Stimulated activated naive CD8-positive, alpha-beta T cell treated with anti-CD3 and anti-CD28 coated beads, Interleukin-15, Interleukin-2, amounts not matched to agents 100 ng/mL and 50 ng/mL, for 24 hours (primary cell): Measurements from ENCODE around the gene WDR37.

Experiments
- H3K27ac Mint-ChIP-seq: one replicate; pipeline ENCODE4 v1.8.0; 2021; ENCODE audit warnings: mild to moderate bottlenecking, mixed read lengths
- H3K27me3 Mint-ChIP-seq: one replicate; pipeline ENCODE4 v1.8.0; 2021; ENCODE audit warnings: mixed read lengths
- H3K36me3 Mint-ChIP-seq: one replicate; pipeline ENCODE4 v1.8.0; 2021; ENCODE audit warnings: low read depth, mixed read lengths
- H3K4me1 Mint-ChIP-seq: one replicate; pipeline ENCODE4 v1.8.0; 2021; ENCODE audit warnings: low read depth, mixed read lengths
- H3K4me3 Mint-ChIP-seq: one replicate; pipeline ENCODE4 v1.8.0; 2021; ENCODE audit warnings: mild to moderate bottlenecking, mixed read lengths
- H3K9me3 Mint-ChIP-seq: one replicate; pipeline ENCODE4 v1.8.0; 2021; ENCODE audit warnings: mixed read lengths

WDR37 gene

GRCh38 chr10:1173091-1173490 lies 116.9 kb downstream of the WDR37 start:
- Mint-ChIP-seq H3K4me1 (no peaks in the 10 kb centered on the region), H3K4me3 (no peak overlapping the region), H3K36me3 (no peaks in the 10 kb centered on the region), H3K9me3 (no peaks in the 10 kb centered on the region), H3K27ac (no peak overlapping the region), H3K27me3 (no peaks in the 10 kb centered on the region)

GRCh38 chr10:1174022-1174421 lies 117.8 kb downstream of the WDR37 start:
- Mint-ChIP-seq H3K36me3 (no peaks in the 10 kb centered on the region), H3K4me3 (no peak overlapping the region), H3K27me3 (no peaks in the 10 kb centered on the region), H3K9me3 (no peaks in the 10 kb centered on the region), H3K4me1 (no peaks in the 10 kb centered on the region), H3K27ac (no peak overlapping the region)

- H3K36me3 Mint-ChIP-seq: no peaks in the 10 kb centered on the region
- no peak overlapping the region for H3K27ac Mint-ChIP-seq
- H3K4me3 Mint-ChIP-seq: no peak overlapping the region
- no peaks in the 10 kb centered on the region for H3K27me3 Mint-ChIP-seq
- no peaks in the 10 kb centered on the region for H3K9me3 Mint-ChIP-seq
- no peaks in the 10 kb centered on the region for H3K4me1 Mint-ChIP-seq
Observed at GRCh38 chr10:1175956-1176565, 119.9 kb downstream of the WDR37 start.

- Mint-ChIP-seq H3K36me3 (no peaks in the 10 kb centered on the region), H3K27ac (no peak overlapping the region), H3K4me3 (no peak overlapping the region), H3K27me3 (no peaks in the 10 kb centered on the region), H3K9me3 (no peaks in the 10 kb centered on the region), H3K4me1 (no peaks in the 10 kb centered on the region)
Observed at GRCh38 chr10:1177936-1178335, 121.8 kb downstream of the WDR37 start.

GRCh38 chr10:1178506-1178905 lies 122.3 kb downstream of the WDR37 start:
- Mint-ChIP-seq H3K4me3 (no peak overlapping the region), H3K27me3 (no peaks in the 10 kb centered on the region), H3K4me1 (no peaks in the 10 kb centered on the region), H3K27ac (no peak overlapping the region), H3K36me3 (no peaks in the 10 kb centered on the region), H3K9me3 (no peaks in the 10 kb centered on the region)

GRCh38 chr10:1179346-1180070 lies 123.3 kb downstream of the WDR37 start:
- no peaks in the 10 kb centered on the region for H3K27me3 Mint-ChIP-seq
- no peaks in the 10 kb centered on the region for H3K4me1 Mint-ChIP-seq
- no peaks in the 10 kb centered on the region for H3K9me3 Mint-ChIP-seq
- H3K36me3 Mint-ChIP-seq: no peaks in the 10 kb centered on the region
- no peak overlapping the region for H3K4me3 Mint-ChIP-seq
- H3K27ac Mint-ChIP-seq: no peak overlapping the region

GRCh38 chr10:1180071-1180730 lies 124.0 kb downstream of the WDR37 start:
- no peak overlapping the region for H3K4me3 Mint-ChIP-seq
- H3K9me3 Mint-ChIP-seq: no peaks in the 10 kb centered on the region
- H3K27ac Mint-ChIP-seq: no peak overlapping the region
- H3K4me1 Mint-ChIP-seq: no peaks in the 10 kb centered on the region
- no peaks in the 10 kb centered on the region for H3K27me3 Mint-ChIP-seq
- H3K36me3 Mint-ChIP-seq: no peaks in the 10 kb centered on the region

GRCh38 chr10:1180836-1181235 lies 124.7 kb downstream of the WDR37 start:
- H3K27me3 Mint-ChIP-seq: no peaks in the 10 kb centered on the region
- H3K4me3 Mint-ChIP-seq: no peak overlapping the region
- H3K36me3 Mint-ChIP-seq: no peaks in the 10 kb centered on the region
- H3K27ac Mint-ChIP-seq: no peak overlapping the region
- H3K4me1 Mint-ChIP-seq: no peaks in the 10 kb centered on the region
- no peaks in the 10 kb centered on the region for H3K9me3 Mint-ChIP-seq
